A673 (cell line): Measurements from ENCODE around the gene CTNS.

Experiments used
- EZH2 ChIP-seq: fragments of 200-600 bp; sonication (generic); IDR thresholded peaks from 2 replicates; pipeline ENCODE4 v1.6.1; 2017; ENCODE audit warnings: borderline replicate concordance, low read depth, mild to moderate bottlenecking, mixed read lengths, antibody characterized with exemption, low read length; ENCODE audit not compliant: poor library complexity, severe bottlenecking
- TF ChIP-seq, protein P1 (sequence below): fragments of 300-800, 200-600 bp; sonication (generic); conservative IDR thresholded peaks from 2 replicates; pipeline ENCODE4 v1.5.1; 2017; ENCODE audit warnings: low read depth, mild to moderate bottlenecking, antibody characterized with exemption, low read length, moderate library complexity, mixed read lengths

DNA sequence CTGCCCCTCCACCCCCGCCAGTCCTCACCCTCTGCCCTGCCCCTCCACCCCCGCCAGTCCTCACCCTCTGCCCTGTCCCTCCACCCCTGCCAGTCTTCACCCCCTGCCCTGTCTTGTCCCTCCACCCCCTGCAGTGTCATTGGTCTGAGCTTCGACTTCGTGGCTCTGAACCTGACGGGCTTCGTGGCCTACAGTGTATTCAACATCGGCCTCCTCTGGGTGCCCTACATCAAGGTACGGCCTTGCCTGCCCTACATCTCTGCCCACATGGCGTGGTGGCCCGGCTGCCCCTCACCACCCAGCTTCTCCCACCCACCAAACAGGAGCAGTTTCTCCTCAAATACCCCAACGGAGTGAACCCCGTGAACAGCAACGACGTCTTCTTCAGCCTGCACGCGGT is 19.8 kb downstream of the CTNS start:
- TF ChIP-seq, protein P1, sequence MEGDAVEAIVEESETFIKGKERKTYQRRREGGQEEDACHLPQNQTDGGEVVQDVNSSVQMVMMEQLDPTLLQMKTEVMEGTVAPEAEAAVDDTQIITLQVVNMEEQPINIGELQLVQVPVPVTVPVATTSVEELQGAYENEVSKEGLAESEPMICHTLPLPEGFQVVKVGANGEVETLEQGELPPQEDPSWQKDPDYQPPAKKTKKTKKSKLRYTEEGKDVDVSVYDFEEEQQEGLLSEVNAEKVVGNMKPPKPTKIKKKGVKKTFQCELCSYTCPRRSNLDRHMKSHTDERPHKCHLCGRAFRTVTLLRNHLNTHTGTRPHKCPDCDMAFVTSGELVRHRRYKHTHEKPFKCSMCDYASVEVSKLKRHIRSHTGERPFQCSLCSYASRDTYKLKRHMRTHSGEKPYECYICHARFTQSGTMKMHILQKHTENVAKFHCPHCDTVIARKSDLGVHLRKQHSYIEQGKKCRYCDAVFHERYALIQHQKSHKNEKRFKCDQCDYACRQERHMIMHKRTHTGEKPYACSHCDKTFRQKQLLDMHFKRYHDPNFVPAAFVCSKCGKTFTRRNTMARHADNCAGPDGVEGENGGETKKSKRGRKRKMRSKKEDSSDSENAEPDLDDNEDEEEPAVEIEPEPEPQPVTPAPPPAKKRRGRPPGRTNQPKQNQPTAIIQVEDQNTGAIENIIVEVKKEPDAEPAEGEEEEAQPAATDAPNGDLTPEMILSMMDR, result no peak
- TF ChIP-seq EZH2, result no peak
